ENCODE results near the gene PRSS16. TPM values are rescaled to one million over a fixed set of nuclear protein-coding genes. Genes with fewer than 3 reads are reported as not detected.

The PRSS16 gene
- total RNA-seq, 2 donors from 2014 or later: 1.8 to 2.6 TPM

DNA sequence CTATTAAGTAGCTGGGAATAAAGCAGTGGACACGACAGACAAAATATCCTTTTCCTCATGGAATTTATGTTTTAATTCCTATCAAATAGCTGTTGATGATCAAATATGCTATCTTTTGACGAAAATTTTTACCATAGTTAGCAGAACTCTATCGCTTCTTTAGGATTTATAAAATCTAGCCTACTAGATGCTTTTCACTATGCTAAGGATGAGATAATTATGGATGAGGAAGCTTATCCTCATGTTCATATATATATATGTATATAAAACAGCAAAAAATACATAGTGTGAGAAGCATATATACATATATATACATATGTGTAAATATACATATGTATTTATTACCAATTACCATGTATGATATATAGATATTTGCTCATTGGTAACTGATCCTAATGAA is 12.9 kb upstream of the PRSS16 start:
- H3K27ac Mint-ChIP-seq: no peak overlapping the region
- peaks cover 4% of the 10 kb centered on the region for H3K4me1 Mint-ChIP-seq
- peaks cover 4% of the 10 kb centered on the region for H3K9me3 Mint-ChIP-seq
- peaks cover 15% of the 10 kb centered on the region for H3K36me3 Mint-ChIP-seq (ENCODE audit: low read depth)
- ATAC-seq (replicated peaks): no peak
- H3K27me3 Mint-ChIP-seq: peaks cover 62% of the 10 kb centered on the region
- no peak overlapping the region for H3K4me3 Mint-ChIP-seq

DNA sequence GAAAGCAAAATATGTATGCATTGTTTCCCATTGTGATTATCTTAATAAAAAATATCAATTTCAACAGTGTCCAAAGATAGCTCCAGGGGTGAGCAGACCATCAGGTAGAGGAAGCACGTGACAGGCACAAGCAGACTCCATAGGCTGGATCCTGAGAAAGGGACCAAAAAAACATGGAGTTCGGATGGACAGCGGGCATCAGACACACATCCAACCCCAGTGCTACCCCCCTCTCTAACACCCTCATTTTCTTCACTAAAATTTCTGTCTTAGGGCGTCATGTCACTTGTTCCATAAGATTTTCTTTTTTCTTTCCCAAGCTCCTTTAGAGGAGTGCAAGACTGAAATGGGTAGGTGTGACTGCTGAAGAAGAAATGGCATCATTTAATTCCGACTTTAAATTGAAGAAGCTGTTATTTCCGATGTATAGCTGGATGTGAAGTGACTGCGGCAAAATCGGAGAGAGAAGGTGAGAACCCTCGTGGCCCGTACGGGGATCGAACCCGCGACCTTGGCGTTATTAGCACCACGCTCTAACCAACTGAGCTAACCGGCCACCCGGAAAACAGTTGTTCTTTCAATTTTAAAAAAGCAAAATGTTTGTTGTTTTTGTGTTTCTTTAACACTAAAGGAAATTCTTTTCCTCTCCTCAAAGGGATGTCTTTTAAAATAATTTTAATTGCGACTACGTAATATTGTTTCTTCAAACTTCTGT is 10.3 kb upstream of the PRSS16 start:
- Mint-ChIP-seq H3K4me1 (peaks cover 4% of the 10 kb centered on the region), H3K27ac (no peak overlapping the region), H3K27me3 (peaks cover 51% of the 10 kb centered on the region), H3K9me3 (peaks cover 4% of the 10 kb centered on the region), H3K4me3 (peak overlapping the region; percentile 16), H3K36me3 (ENCODE audit: low read depth) (peaks cover 15% of the 10 kb centered on the region)
- ATAC-seq (replicated peaks): peak; percentile 48

DNA sequence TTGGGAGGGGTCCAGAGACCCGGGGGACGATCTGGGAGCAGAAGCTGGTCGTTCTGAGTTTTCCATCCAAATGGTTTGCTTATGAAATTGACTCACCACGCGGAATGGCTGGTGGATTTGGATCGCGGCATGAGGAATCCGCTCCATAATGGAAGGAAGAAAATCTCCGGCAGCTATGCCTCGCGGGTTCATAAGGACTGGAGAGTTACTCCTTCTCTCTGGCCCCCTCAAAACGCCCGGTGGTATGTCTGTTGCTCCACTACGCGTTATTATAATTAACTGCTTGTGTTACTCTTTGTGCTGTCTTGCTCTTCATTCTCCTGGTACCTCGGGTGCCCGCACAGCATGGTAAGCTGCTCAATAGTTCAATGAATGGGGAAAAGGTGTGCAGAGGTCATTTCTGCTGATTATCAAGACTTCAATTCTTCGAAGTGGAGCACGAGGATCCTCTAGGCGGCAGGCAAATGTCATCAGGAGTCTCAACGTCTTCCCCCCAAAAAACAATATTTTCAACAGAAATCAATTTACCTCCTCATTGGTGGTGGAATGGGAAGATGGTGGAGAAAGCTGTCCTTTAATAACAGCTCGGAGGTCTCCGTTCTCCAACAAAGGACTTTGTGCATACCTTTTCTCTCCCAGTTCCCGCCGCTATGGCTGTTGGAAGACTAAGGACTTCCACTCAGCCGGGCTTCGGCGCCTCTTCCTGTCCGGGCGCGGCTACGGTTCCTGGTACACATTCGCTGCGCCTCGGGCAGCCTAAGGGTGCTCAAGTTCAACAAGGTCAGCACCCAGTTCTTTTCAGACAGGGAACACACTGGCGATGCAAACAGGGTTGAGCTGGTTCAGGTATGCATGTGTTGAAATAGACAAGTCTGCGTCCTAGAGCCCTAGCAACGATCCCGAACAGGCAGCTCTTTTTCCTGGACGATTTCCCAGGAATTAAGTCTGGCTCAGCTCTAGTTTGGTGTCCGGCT is 9.2 kb upstream of the PRSS16 start:
- H3K9me3 Mint-ChIP-seq: peaks cover 4% of the 10 kb centered on the region
- peaks cover 1% of the 10 kb centered on the region for H3K4me1 Mint-ChIP-seq
- ATAC-seq (replicated peaks): no peak
- no peak overlapping the region for H3K27ac Mint-ChIP-seq
- peak overlapping the region; percentile 16 for H3K4me3 Mint-ChIP-seq
- peaks cover 55% of the 10 kb centered on the region for H3K27me3 Mint-ChIP-seq
- peaks cover 15% of the 10 kb centered on the region for H3K36me3 Mint-ChIP-seq (ENCODE audit: low read depth)

DNA sequence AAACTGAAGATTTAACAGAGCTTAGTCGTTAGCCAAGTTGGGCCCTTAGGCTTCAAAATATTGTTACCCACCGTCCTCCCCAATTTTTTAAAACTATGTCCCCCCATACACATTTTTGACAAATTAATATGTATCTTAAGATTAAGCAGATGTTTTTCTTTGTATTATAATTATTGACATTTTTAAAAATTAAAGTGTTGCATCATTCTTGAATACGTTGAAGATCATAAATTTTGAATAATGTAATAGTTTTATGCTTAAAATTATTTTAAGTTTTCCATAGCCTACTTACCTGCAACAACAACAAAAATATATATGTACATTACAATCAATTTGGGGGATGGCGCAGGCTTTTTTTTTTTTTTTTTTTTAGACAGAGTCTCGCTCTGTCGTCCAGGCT is 8.2 kb upstream of the PRSS16 start:
- no peak for ATAC-seq (replicated peaks)
- no peaks in the 10 kb centered on the region for H3K4me1 Mint-ChIP-seq
- H3K27me3 Mint-ChIP-seq: peaks cover 53% of the 10 kb centered on the region
- peaks cover 4% of the 10 kb centered on the region for H3K9me3 Mint-ChIP-seq
- H3K27ac Mint-ChIP-seq: no peak overlapping the region
- peaks cover 15% of the 10 kb centered on the region for H3K36me3 Mint-ChIP-seq (ENCODE audit: low read depth)
- no peak overlapping the region for H3K4me3 Mint-ChIP-seq

DNA sequence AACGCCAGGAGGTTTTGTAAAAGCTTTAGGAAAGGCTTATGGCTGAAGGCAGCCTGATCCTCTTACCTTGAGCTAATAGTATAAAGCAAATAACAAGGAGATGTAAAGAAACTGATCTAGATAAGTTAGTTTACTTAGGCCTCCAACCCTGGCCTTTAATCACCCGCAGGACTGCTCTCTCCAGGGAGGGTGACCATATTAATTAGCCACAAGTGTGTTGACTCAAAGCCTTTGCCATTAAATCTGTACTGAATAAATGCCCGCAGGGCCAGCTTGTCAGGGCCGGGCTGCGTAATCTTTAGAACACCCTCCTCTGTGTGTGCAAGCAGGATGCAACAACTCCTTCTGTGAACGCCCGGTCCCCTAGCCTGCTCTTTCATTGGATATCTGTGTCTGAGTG is 6.1 kb upstream of the PRSS16 start:
- H3K27me3 Mint-ChIP-seq: peaks cover 44% of the 10 kb centered on the region
- H3K4me1 Mint-ChIP-seq: no peaks in the 10 kb centered on the region
- peaks cover 4% of the 10 kb centered on the region for H3K9me3 Mint-ChIP-seq
- peaks cover 15% of the 10 kb centered on the region for H3K36me3 Mint-ChIP-seq (ENCODE audit: low read depth)
- no peak overlapping the region for H3K27ac Mint-ChIP-seq
- H3K4me3 Mint-ChIP-seq: no peak overlapping the region
- no peak for ATAC-seq (replicated peaks)

DNA sequence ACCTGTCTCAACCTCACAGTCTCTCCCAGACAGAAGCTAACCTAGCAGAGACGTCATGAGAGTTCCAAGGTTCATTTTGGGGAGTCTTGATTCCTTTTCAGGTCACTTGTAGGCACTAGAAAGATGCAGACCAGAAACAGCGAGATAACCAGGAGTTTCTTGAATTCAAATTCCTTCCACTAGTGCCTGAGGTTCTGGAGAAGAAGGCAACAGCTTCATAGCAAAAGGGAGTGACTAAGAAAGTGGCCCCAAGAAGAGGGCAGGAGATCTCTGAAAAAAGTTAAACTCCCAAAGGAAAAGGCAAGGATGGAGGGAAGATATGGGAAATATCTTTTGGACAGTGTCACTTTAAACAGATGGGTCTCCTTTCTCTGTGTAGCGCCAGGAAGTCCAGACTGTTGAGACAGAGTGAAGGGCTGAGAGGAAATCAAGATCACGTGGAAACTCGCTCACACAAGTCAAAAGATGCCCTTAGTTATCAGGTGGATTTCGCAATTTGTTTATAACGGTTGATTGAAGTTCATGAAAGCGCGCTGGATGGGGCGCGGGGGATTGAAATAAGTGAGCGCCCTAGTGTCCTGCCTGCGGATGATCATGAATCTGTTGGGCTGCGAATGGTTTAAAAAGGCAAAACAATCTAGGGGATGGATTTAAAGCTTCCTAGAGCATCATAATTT is 4.8 kb upstream of the PRSS16 start:
- no peak for ATAC-seq (replicated peaks)
- Mint-ChIP-seq H3K4me3 (no peak overlapping the region), H3K9me3 (no peaks in the 10 kb centered on the region), H3K27me3 (peaks cover 34% of the 10 kb centered on the region), H3K27ac (no peak overlapping the region), H3K36me3 (ENCODE audit: low read depth) (peaks cover 8% of the 10 kb centered on the region), H3K4me1 (no peaks in the 10 kb centered on the region)

DNA sequence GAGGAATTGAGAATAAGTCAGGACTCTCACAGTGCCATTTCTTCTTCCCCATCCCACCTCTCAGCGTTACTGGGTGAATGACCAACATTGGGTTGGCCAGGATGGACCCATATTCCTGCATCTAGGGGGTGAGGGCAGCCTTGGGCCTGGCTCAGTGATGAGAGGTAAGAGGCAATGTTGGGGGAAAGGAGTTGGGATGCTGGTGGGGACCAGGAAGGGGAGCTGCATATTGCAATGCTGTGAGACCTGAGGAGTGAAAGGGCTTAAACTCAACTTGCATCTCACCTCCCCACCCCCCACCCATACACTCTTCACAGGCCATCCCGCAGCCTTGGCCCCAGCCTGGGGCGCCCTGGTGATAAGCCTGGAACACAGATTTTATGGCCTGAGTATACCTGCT is 1.3 kb downstream of the PRSS16 start:
- no peaks in the 10 kb centered on the region for H3K9me3 Mint-ChIP-seq
- peaks cover 14% of the 10 kb centered on the region for H3K27me3 Mint-ChIP-seq
- H3K4me1 Mint-ChIP-seq: no peaks in the 10 kb centered on the region
- no peak for ATAC-seq (replicated peaks)
- H3K4me3 Mint-ChIP-seq: no peak overlapping the region
- no peaks in the 10 kb centered on the region for H3K36me3 Mint-ChIP-seq (ENCODE audit: low read depth)
- H3K27ac Mint-ChIP-seq: no peak overlapping the region

DNA sequence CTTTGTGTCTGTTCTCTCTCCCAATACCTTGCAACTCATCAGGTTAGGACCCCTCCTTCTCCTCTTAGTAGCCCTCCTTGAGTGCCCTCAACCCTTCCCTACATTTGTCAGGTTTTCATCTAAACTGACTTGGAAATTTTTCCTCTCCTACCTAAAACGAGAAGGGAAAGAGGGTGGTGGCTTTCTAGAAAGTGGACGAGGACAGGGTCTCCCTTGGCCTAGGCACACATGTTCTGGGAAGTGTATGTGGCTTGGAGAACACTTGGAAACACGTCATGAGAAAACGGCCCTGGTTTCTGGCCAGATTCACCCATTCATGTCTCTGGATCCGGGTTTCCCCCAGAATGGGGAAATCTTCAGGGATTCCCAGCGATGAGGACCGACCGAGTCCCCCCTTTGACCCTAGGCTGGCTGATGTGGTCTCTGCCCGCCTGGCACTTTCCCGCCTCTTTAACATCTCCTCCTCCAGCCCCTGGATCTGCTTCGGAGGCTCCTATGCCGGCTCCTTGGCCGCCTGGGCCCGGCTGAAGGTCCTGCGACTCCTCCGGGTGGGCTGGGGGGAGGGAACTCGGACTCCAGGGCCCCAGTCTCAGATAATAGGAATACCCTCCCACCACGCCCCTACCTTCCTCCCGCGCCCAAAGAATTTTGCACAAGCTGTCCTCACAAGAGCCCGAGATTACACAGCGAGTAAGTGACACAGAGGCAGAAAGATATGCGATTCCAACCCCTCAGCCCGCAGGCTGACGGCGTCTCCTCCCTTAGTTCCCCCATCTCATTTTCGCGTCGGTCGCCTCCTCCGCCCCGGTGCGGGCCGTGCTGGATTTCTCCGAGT is 3.0 kb downstream of the PRSS16 start:
- H3K27ac Mint-ChIP-seq: peak overlapping the region; percentile 47
- no peaks in the 10 kb centered on the region for H3K9me3 Mint-ChIP-seq
- H3K4me1 Mint-ChIP-seq: no peaks in the 10 kb centered on the region
- ATAC-seq (replicated peaks): no peak
- peaks cover 16% of the 10 kb centered on the region for H3K27me3 Mint-ChIP-seq
- no peaks in the 10 kb centered on the region for H3K36me3 Mint-ChIP-seq (ENCODE audit: low read depth)
- H3K4me3 Mint-ChIP-seq: peak overlapping the region; percentile 89

DNA sequence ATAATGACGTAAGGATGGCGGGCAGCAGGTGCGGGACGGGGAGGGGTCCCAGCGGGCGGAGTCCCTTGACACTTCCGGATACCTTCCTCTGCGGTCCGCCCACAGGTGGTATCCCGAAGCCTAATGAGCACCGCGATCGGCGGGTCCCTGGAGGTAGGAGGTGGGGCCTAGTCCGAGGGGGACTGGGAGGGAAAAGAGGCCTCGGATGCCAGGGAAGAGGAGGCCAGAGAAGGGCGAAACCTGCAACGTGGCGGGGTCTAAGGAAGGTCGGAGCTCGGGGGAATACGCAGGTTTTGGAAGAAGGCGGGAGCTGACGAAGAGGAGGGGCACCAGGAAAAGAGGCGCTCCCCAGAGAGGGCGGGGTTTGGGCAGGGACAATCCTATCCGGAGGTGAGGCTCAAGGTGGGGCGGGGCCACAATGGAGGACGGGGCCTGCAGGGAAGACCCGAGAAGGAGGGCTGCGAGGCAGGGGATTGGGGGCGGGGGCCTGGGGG is 3.7 kb downstream of the PRSS16 start:
- Mint-ChIP-seq H3K4me3 (peak overlapping the region; percentile 89), H3K36me3 (ENCODE audit: low read depth) (no peaks in the 10 kb centered on the region), H3K4me1 (no peaks in the 10 kb centered on the region), H3K27me3 (peaks cover 23% of the 10 kb centered on the region), H3K27ac (peak overlapping the region; percentile 47), H3K9me3 (no peaks in the 10 kb centered on the region)
- ATAC-seq (replicated peaks): peak; percentile 94

DNA sequence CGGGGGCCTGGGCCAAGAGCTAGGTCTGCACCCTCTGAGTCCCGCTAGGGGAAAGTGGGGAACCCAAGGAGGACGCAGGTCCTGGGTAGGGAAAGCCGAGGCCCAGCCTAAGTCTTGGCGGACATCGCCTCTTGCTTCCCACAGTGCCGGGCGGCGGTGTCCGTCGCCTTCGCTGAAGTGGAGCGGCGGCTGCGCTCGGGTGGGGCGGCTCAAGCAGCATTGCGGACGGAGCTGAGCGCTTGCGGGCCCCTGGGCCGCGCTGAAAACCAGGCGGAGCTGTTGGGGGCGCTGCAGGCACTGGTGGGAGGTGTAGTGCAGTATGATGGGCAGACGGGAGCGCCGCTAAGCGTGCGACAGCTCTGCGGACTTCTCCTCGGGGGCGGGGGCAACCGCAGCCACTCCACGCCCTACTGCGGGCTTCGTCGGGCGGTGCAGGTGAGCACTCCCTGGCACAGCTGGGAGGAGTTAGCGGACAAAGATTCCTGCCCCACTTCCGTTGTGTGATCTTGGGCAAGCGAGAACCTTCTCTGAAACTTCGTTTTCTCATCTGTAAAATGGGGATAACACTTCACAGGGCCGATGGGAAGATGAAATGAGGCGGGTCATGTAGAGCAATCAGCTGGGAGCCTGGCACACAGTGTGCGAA is 4.2 kb downstream of the PRSS16 start:
- Mint-ChIP-seq H3K4me1 (no peaks in the 10 kb centered on the region), H3K9me3 (no peaks in the 10 kb centered on the region), H3K27ac (no peak overlapping the region), H3K36me3 (ENCODE audit: low read depth) (no peaks in the 10 kb centered on the region), H3K27me3 (peaks cover 23% of the 10 kb centered on the region), H3K4me3 (peak overlapping the region; percentile 89)
- ATAC-seq (replicated peaks): peak; percentile 84

DNA sequence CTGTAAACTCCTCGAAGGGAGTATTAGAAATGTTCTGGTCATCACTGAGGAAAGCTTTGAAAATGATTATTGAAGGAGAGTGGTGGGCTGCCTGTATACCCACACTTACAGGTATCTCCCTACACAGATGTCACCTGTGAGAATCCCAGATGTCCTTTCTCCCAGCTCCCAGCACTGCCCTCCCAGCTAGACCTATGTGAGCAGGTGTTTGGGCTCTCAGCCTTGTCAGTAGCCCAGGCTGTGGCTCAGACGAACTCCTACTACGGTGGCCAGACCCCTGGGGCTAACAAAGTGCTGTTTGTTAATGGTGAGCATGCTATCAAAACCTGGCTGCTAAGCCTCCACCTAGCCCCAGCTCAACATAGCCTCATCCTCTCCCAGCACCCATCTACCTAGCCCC is 7.1 kb downstream of the PRSS16 start:
- Mint-ChIP-seq H3K9me3 (no peaks in the 10 kb centered on the region), H3K36me3 (ENCODE audit: low read depth) (no peaks in the 10 kb centered on the region), H3K27me3 (peaks cover 19% of the 10 kb centered on the region), H3K4me1 (no peaks in the 10 kb centered on the region), H3K4me3 (no peak overlapping the region), H3K27ac (no peak overlapping the region)
- ATAC-seq (replicated peaks): no peak

DNA sequence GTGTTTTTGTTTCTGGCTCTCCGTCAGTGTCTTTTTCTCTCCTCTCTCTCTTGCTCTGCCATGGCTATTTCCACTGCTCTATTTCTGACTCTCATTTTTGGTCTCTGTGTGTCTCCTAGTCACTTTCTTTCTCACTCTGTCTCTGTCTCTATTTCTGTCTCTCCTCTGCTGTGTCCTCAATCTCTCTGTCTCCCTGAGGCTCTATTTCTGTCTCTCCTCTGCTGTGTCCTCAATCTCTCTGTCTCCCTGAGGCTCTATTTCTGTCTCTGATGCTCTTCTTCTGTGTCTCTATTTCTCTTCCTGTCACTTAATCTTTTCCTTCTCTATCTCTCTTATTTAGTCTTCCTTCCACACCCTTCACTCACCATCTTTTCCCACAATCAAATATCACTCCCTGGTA is 8.4 kb downstream of the PRSS16 start:
- H3K4me1 Mint-ChIP-seq: no peaks in the 10 kb centered on the region
- ATAC-seq (replicated peaks): no peak
- no peak overlapping the region for H3K27ac Mint-ChIP-seq
- no peaks in the 10 kb centered on the region for H3K9me3 Mint-ChIP-seq
- no peaks in the 10 kb centered on the region for H3K36me3 Mint-ChIP-seq (ENCODE audit: low read depth)
- peaks cover 14% of the 10 kb centered on the region for H3K27me3 Mint-ChIP-seq
- no peak overlapping the region for H3K4me3 Mint-ChIP-seq

DNA sequence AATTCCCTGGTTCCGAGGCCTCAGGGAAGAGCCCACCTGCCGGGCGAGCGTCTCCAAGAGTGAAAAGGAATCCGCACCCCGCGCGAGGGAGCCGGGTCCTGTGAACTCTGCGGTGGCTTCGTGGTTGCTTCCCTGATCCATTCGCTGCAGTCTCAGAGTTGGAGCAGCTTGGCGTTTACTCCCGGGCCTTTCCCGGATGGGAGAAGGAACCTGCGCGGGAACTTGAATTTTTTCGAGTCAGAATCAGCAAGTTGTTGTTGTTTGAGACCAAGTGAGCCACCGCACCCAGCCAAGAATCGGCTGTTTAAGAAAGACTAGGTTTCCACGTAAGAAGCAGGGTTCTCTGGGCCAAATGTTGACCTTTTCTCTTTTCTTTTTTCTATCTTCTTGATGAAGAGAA is 12.9 kb downstream of the PRSS16 start:
- no peak overlapping the region for H3K27ac Mint-ChIP-seq
- no peaks in the 10 kb centered on the region for H3K9me3 Mint-ChIP-seq
- H3K4me3 Mint-ChIP-seq: no peak overlapping the region
- no peaks in the 10 kb centered on the region for H3K4me1 Mint-ChIP-seq
- H3K36me3 Mint-ChIP-seq (ENCODE audit: low read depth): no peaks in the 10 kb centered on the region
- H3K27me3 Mint-ChIP-seq: peaks cover 24% of the 10 kb centered on the region
- no peak for ATAC-seq (replicated peaks)
